OCI-LY3 (cell line): ENCODE results near the gene VSIG10L2.
"Not testable (repeated sequence)": the region's sequence is repeated elsewhere in the genome, so short reads cannot be mapped to it uniquely, and the experiment has no call there.

Experiments
- H2AFZ ChIP-seq: fragments of 200-600, 300-600 bp; shearing (Covaris generic); 2 replicates; pipeline ENCODE4 v1.6.0; 2014; ENCODE audit warnings: antibody characterized with exemption, low read depth, low read length
- H3K27ac ChIP-seq: fragments of 200-600, 300-600 bp; sonication (generic); 2 replicates; pipeline ENCODE4 v1.5.1; 2014; ENCODE audit warnings: mild to moderate bottlenecking, low read length, moderate library complexity, mixed read lengths
- H3K27me3 ChIP-seq: fragments of 200-600, 300-600 bp; sonication (generic); 2 replicates; pipeline ENCODE4 v1.6.1; 2014; ENCODE audit warnings: low read depth, low read length, mixed read lengths
- H3K36me3 ChIP-seq: fragments of 200-600, 300-600 bp; sonication (generic); replicated peaks from 2 replicates; pipeline ENCODE3; 2014; ENCODE audit warnings: low read depth, low read length, mixed read lengths
- H3K4me1 ChIP-seq: fragments of 300-600, 200-600 bp; sonication (generic); 2 replicates; pipeline ENCODE4 v1.6.1; 2014; ENCODE audit warnings: low read length, mixed read lengths
- H3K4me2 ChIP-seq: fragments of 200-600, 300-600 bp; sonication (generic); 2 replicates; pipeline ENCODE4 v1.6.1; 2014; ENCODE audit warnings: low read length, mixed read lengths
- H3K4me3 ChIP-seq: fragments of 300-600, 200-600 bp; sonication (generic); 2 replicates; pipeline ENCODE4 v1.5.1; 2014; ENCODE audit warnings: antibody characterized with exemption, mild to moderate bottlenecking, low read length, moderate library complexity
- H3K79me2 ChIP-seq: fragments of 300-600, 200-600 bp; shearing (Covaris generic); 2 replicates; pipeline ENCODE4 v1.6.1; 2014; ENCODE audit warnings: mild to moderate bottlenecking, low read length, mixed read lengths
- H3K9ac ChIP-seq: fragments of 300-600, 200-600 bp; shearing (Covaris generic); 2 replicates; pipeline ENCODE4 v1.6.0; 2014; ENCODE audit warnings: mild to moderate bottlenecking, low read length, moderate library complexity
- H3K9me3 ChIP-seq: fragments of 200-600, 300-600 bp; shearing (Covaris generic); 2 replicates; pipeline ENCODE4 v1.6.1; 2014; ENCODE audit warnings: low read length, mixed read lengths; ENCODE audit not compliant: insufficient read depth
- H4K20me1 ChIP-seq: fragments of 200-600, 300-600 bp; sonication (generic); 2 replicates; pipeline ENCODE4 v1.6.1; 2016; ENCODE audit warnings: low read length, mixed read lengths; ENCODE audit not compliant: insufficient read depth
- CTCF ChIP-seq: fragments of 200-600, 300-600 bp; sonication (generic); IDR thresholded peaks from 2 replicates; pipeline ENCODE4 v1.5.1; 2014; ENCODE audit warnings: antibody characterized with exemption, low read length, low read depth
- EZH2phosphoT487 ChIP-seq: fragments of 200-600 bp; shearing (Covaris generic); IDR thresholded peaks from 2 replicates; pipeline ENCODE4 v1.6.1; 2018; ENCODE audit warnings: antibody characterized with exemption, mixed run types, low read depth

Gene VSIG10L2

GRCh38 chr11:125980436-125980835 lies 34.6 kb downstream of the VSIG10L2 start:
- H3K79me2 ChIP-seq: no peaks in the 10 kb centered on the region
- no peak overlapping the region for H3K27ac ChIP-seq
- H3K27me3 ChIP-seq: no peaks in the 10 kb centered on the region
- no peak overlapping the region for H3K4me2 ChIP-seq
- H4K20me1 ChIP-seq: no peaks in the 10 kb centered on the region; the same call in 1 of the 2 replicates
- H3K36me3 ChIP-seq: no peaks in the 10 kb centered on the region
- H3K4me3 ChIP-seq: no peak overlapping the region
- peaks cover 9% of the 10 kb centered on the region for H3K4me1 ChIP-seq
- H3K9ac ChIP-seq: no peak overlapping the region
- H2AFZ ChIP-seq: no peak overlapping the region
- TF ChIP-seq EZH2phosphoT487: no peak
- TF ChIP-seq CTCF: no peak
- no peaks in the 10 kb centered on the region for H3K9me3 ChIP-seq

GRCh38 chr11:125982348-125982730 lies 36.5 kb downstream of the VSIG10L2 start:
- Histone ChIP-seq H3K4me1 (peaks cover 9% of the 10 kb centered on the region), H4K20me1 (no peaks in the 10 kb centered on the region), H3K27ac (no peak overlapping the region), H3K4me3 (no peak overlapping the region), H2AFZ (no peak overlapping the region), H3K4me2 (no peak overlapping the region), H3K9me3 (no peaks in the 10 kb centered on the region), H3K79me2 (no peaks in the 10 kb centered on the region), H3K36me3 (no peaks in the 10 kb centered on the region), H3K27me3 (no peaks in the 10 kb centered on the region), H3K9ac (no peak overlapping the region)
- TF ChIP-seq CTCF: no peak

- H3K27ac ChIP-seq, H3K27me3 ChIP-seq, H3K79me2 ChIP-seq, H3K4me3 ChIP-seq, H3K36me3 ChIP-seq, H3K9ac ChIP-seq, H2AFZ ChIP-seq, H4K20me1 ChIP-seq, H3K9me3 ChIP-seq, H3K4me2 ChIP-seq: not testable (repeated sequence)
- peaks cover 13% of the 10 kb centered on the region for H3K4me1 ChIP-seq
These were observed 40.1 kb downstream of the VSIG10L2 start for GRCh38 chr11:125985956-125986355.

GRCh38 chr11:125987066-125987641 lies 41.3 kb downstream of the VSIG10L2 start:
- Histone ChIP-seq H3K27ac (no peak overlapping the region), H3K4me3 (no peak overlapping the region), H3K36me3 (no peaks in the 10 kb centered on the region), H3K4me2 (no peak overlapping the region), H4K20me1 (no peaks in the 10 kb centered on the region), H2AFZ (no peak overlapping the region), H3K27me3 (no peaks in the 10 kb centered on the region), H3K9me3 (no peaks in the 10 kb centered on the region), H3K4me1 (peaks cover 13% of the 10 kb centered on the region), H3K9ac (no peak overlapping the region), H3K79me2 (no peaks in the 10 kb centered on the region)
- TF ChIP-seq EZH2phosphoT487 (no peak), CTCF (no peak)

GRCh38 chr11:125990244-125990643 lies 44.4 kb downstream of the VSIG10L2 start:
- Histone ChIP-seq H3K4me3 (no peak overlapping the region), H4K20me1 (no peaks in the 10 kb centered on the region), H3K27me3 (no peaks in the 10 kb centered on the region), H3K79me2 (no peaks in the 10 kb centered on the region), H3K4me1 (peaks cover 13% of the 10 kb centered on the region), H3K36me3 (no peaks in the 10 kb centered on the region), H3K9ac (no peak overlapping the region), H3K9me3 (no peaks in the 10 kb centered on the region), H3K4me2 (no peak overlapping the region), H3K27ac (no peak overlapping the region), H2AFZ (no peak overlapping the region)
- no peak for TF ChIP-seq EZH2phosphoT487
- no peak for TF ChIP-seq CTCF
